Kasumi-1 (cell line): ENCODE results near the gene GNAQ.
A peak's percentile ranks its signal among the peaks of the same experiment; 100 is the strongest.

Experiments used
- DNase-seq, 2 experiments: peaks; one replicate each; lab custom pipeline; 2025; lab: John Stamatoyannopoulos, UW

The GNAQ gene

DNA sequence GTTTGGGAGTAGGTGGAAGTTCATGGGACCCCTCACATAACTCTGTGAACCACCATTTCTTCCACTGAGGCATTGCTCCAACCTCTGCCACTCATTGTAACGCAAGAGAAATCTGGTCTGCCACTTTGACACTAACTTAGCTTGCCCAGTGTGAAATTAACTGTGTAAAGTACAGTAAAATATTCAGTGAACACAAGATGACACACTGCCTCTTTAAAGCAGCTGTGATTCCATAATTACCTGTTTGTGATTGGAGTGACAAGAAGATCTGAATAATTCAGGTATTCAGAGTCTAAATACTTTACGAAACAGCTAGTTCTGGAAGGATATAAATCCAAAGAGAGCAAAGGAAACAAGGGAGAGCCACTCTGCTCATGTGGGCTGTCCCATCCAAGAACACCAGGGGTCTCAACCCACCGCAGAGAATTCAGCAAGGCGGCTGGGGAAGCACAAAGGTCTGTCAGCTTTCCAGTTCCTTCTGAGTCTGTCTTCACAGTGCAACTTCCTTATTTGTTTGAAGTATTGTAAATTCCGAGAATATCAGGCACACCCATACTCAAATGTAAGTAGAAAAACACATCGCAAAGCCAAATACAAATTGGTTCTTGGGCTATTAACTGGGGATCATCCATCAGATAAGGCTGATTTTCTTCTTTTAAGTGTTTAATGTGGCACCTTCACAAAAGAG, 86.9 kb downstream of the GNAQ start:
- peak; percentile 79 to 85 for DNase-seq

DNA sequence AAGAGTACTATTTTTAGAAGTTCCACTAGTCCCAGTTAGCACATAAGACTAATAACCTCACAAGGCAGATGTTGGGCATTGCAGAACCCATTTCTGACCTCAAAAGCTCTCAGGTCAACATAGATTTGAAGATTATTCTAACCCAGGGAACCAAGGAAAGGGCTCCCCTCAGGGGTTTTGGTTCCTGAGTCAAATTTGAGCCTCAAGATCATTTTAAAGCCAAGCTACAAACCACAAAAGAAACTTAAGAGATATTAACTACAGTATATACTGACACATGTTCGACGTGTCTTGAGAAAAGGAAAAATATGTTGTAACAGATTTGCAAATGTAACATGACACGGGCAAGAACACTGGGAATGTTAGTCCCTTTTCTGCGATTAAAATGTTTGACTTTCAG, 88.6 kb downstream of the GNAQ start:
- DNase-seq: no peak

DNA sequence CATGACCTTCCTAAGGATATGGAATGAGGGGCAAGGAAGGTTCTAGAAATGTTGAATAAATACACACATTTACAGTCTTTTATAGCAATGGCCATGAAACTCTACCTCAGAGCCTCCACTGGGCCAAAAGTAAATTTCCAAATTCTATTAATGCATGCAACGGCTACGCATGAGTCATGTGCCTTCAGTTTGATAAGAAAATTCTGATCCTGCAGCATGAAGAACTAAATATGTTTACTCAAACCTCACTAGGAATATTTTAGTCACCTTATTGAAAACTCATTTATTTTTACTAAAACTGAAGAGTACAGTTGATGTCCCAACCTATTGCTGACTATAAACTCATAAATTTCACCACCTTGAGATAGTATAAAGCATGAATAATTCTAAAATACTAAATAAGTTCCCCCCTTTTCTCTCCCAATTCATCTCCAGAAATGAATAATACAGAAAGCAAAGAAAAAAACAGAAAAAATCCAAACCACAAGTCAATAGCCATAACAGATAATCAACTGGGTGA, 92.4 kb downstream of the GNAQ start:
- DNase-seq: no peak

DNA sequence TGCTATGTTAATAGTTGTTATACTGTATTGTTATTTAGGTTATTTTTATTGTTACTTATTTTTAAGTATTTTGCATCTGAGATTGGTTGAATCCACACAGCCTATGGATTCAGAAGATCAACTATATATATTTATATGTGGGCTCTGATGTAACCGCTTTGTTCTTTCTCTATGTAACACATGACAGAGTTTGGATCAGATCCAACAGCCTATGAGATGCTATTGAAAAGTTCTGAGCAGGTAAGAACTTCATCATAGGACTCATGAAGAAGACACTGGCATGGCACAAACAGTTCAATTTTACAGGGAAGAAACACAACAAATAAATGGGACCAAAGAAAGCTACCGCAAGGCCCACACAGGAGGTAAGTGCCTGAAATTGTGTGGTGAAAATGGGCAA, 93.4 kb downstream of the GNAQ start:
- no peak for DNase-seq

DNA sequence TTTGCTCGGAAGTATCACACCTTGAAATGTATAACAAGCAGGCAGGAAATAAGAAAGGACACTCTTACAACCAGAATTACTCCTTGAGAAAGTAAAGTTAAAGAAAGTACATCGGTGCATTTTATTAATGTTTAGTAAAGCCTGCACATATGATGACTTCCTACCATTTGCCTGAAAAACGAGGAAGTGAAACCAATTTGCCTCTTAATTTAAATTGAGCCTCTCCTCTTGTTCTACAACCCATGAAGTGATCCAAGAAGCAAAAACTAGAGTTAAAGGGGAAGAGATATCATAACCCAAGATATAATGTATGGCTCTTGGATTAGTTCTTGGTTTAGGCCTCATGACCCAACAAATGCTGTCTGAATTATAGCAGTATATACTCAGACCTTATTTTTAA, 95.6 kb downstream of the GNAQ start:
- peak; percentile 19 to 56 for DNase-seq

DNA sequence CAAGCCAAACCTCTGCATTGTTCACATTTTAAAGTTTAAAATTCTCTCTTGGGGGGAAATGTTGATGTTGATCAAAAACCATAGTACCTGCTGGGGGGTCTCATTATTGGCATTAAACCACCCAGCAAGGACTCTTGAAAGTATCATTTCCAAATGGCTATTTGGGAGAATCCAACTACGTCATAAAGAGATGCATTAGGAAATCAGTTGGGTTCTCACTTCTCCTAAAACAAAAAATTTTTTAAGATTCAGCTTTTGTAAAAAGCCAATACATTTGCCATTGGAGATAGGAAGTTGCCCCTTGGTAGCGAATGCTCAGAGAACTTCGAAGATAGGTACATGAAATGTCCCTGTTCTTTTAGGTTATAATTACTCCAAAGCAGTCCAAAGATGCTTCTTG, 96.4 kb downstream of the GNAQ start:
- no peak for DNase-seq

DNA sequence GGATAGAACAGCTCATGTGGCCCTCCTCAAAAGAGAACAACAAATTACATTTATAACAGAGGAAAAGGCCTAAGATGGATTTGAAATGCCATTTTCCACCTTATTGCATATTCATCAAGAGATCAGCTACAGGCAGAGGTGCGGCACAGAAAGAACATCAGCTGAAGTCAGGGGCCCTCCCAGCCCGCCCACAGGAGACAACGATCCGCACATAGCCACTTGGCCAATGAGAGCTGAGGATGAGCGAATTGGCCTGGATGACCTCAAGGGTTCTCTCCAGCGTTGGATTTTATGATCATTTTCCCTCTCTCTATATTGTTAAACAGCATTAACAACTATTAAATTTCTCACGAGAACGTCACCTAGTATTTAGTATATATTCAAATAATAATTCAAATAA, 97.6 kb downstream of the GNAQ start:
- no peak for DNase-seq

DNA sequence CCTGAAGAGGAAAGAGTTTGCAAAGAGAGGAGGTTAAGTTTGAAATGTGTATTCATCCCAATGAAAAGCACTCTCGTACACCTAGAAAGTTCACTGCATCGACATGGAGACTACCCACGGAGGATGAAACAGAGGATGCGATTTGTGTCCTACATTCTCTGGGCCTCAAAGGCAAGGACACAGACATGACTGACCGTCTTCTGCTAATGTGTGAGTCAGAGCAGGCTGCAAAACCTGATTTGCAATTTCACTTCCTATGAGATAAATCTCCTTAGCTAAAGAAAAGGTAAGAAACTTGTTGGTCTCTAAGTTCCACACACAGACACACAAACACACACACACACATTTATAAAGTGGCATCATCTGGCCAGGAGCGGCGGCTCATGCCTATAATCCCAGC, 98.6 kb downstream of the GNAQ start:
- no peak for DNase-seq

DNA sequence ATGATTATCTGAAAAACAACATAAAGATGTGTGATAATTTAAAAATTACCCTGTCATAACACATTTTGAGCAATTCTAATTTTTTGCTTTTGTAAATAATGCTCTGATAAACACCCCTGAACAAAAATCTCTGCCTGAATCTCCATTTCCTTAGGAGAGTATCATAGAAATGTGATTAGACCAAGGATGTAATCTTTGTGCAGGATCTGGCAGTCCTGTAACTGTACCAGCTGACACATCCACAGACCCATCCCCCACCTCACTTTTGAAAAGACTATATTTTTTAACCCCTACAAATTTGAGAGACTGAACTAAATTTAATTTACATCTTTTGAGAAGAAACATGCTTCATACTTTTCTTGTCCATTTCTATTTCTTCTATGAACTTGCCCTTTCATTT, 101.7 kb downstream of the GNAQ start:
- DNase-seq: no peak

DNA sequence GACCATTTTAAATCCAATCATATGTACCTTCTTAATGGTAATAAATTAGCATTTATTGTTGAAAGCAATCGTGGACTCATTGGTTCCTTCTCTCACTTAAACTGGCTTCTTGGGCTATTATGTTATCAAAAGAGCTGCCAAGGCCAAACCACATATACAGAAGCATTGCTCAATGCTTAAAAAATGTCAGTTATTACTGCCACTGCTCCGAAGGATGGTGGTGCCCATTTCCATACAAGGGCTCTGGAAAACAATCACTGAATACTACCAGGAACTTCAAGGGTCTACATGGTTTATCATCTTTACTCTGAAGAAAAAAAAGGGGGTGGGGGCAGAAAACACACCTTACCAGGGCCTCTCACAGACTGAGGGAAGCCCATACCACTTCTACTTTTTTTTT, 104.3 kb downstream of the GNAQ start:
- peak; percentile 13 to 26 for DNase-seq

DNA sequence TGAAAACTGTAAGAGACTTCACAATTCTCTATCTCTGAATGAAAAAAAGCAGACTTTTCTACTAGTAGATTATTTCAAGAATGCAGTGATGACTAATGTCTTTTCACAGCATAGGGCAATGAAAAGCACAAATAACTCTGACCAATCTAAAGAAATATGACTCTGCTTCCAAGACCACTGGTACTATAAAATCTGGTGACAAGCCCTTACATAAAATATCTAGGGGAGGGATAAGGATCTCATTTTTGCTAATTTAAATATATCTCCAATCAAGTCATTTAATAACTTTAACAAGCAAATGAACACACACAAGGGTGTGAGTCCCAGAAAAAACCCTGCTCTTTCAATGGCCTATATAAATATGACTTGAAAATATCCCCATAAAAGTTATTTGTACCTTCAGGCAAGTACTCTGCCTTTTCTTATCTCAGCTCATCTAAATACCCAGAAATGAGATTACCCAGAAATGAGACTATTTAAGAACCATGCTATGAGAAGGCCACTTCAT, 105.2 kb downstream of the GNAQ start:
- no peak for DNase-seq

DNA sequence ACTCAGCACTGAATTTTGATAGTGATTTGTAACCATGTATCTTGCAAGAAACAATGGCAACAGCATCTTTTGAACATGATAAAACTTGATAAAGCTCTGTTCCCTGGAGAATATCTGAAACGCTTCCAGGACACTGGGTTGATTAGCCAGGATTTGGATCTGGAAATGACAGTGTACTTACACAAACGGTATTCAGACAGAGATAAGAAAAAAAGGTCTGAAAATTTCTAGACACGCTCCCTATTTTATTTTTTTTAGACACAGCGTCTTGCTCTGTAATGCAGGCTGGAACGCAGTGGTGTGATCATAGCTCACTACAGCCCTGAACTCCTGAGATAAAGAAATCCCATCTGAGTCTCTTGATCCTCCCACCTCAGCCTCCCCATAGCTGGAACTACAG, 109.0 kb downstream of the GNAQ start:
- no peak for DNase-seq

DNA sequence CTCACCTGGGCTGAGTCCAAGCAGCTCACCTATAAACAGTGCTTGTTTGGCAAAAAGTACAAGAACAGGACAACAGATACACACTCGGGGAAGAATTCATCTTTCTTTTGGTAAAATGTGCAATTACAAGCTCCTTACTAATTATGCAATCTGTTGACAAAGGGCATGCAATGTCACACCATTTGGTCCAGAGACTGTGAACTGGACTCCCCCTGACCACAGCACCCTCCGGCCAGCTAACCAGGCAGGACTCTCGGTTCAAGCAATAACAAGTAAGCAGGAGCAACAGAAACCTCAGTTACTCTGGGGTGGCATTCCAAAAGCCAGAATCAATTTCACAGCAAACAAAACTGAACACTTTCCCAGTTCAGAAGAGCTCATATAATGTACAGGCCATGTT, 113.8 kb downstream of the GNAQ start:
- DNase-seq: no peak

DNA sequence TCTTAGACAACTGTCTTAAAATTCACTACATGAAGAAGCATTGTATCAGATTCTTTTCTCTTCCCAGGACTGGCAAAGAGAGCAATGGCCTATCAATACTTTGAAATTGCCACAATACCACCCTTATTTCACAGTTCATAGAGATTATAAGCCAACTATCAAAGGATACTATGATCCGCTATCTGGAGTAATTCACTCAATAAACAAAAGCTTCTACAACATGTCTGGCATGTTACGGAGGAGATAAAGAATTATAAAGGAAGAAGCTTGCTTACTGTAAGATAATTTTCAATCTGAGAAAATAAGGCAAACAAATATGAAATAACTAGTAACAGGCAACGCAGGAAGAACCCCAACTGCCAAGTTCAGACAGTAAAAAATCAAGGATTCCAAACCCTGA, 114.8 kb downstream of the GNAQ start:
- DNase-seq: no peak

DNA sequence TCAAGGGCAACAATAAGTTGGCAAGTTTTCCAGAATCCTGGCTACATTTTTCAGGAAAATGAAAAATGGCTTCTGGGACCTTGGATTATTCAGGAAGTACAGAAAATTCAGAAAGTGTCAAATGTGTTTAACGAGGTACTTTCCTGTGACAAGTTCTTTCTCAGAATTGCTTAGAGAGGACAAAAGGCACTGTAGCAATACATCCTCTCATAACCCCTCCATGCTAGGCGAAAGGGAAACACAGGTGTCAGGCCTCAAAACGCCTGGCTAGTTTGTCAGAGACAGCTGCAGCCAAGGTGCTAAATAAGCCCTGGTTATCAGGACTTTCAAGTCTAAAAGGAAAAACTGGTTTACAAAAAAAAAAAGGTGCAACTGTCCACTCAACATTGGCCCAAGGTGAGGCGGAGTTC, 115.2 kb downstream of the GNAQ start:
- DNase-seq: no peak

DNA sequence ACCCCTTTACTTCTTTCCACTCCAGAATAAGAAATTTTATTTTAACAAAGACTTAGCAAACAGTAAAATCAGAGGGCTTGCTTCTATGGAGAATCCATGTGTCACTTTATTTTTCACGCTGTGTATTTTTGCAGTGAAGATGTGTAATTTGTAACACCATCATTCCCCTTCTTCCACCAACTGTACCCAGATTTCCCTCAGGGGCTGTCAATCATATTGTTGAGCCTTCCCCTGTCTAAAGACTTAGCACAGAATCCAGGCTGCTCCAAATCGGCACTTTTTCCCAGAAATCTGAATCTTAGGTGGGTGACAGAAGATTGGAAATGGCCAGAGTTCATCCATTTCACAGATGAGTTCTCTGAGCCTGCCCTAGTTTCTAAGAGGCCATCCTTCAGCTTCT, 115.9 kb downstream of the GNAQ start:
- DNase-seq: no peak

DNA sequence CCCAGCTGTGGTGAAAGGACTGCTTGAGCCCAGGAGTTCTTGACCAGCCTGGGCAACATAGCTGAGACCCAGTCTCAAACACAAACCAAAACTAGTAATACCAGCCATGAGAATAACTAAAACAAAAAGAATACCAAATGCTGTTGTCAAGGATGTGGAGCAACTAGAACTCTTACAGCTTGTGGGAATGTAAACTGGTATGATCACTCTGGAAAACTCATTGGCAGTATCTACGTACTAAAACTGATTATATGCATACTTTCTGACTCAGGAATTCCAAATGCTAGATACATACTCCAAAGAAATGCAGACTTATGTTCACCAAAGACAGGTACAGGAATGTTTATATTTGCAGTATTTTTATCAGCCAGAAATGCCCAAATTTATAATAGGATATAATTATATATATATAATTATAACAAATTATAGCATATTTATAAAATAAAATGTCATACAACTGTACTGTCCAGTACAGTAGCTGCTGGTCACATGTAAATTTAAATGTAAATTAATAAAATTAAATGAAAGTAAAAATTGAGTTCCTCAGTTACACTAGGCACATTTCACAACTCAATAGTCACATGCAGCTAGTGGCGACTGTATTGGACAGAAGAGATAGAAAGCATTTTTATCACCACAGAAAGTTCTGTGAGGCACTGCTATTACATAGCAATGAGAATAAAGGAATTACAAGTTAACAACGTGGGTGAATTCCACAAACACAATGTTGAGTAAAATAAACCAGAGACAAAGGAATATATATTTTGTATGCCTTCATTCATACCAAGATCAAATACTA, 118.5 kb downstream of the GNAQ start:
- DNase-seq: no peak

DNA sequence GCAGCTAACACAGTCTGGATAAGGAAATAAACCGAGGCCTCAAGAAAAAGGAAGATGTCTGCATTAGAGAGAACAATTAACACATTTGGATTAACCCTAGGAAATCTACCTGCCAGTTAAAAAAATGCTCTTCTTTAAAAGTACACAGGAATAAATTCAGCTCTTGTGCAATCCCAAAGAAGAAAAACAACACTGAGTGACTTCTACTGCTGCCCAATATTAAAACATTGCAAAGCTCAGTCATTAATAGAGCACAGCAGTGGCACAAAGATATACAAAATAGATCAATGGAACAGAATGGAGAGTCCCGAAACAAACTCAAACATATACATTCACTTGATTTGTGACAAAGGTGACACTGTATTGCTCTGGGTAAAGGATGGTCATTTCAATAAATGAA, 119.7 kb downstream of the GNAQ start:
- DNase-seq: no peak

DNA sequence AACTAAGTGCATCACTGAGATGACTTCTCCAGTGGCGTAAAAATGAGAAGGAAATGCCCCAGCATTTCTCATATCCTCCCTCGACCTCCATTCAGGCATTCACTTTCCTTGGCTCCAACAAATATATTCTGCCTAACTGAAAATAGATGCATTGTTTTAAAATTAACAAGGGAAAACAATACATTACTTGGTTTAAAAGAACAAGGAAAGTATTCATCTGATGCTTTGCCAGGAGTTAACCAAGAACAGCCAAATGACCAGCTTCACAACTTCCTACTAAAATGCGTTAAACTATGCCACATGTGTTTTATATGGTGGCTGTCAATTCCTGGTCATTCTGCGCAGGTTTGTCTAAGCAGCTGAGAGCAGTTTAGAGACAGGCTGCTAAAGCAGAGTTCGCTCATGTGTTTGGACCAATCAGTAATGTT, 121.4 kb downstream of the GNAQ start:
- peak; percentile 80 to 83 for DNase-seq

DNA sequence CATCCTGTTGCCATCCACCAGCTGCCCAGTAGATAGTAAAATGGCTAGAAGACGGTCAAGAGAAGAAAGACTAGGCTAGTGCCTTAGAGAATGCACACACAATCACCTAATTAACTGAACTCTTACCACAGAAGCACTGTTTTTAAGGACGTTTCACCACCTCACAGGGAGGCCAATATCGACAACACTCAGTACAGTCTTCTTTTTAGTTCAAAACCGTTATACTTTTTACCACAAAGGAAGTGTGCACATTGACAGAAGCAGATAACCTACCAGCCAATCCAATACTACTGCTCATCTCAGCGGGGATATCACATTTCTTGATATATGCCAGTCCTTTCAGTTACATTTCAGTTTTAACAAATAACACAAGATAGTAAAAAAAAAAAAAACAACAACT, 122.3 kb downstream of the GNAQ start:
- DNase-seq: peak; percentile 99 to 100

DNA sequence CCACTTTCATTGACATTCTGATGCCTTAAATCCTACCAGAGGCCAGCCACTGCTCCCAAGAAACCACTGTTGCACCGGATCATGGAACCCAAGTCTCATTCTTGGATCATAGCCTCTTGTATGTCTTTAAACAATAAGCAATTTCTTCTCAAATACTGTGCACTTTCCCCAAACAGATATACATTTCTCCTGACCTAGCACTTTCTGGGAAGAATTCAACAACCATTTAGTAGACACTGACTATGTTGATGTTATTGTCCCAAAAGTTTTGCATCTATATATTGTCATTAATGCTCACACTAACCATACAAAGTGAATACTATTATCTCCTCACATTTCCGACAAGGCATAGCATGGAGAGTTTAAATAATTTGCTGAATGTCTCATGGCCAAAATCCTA, 123.3 kb downstream of the GNAQ start:
- DNase-seq: no peak

DNA sequence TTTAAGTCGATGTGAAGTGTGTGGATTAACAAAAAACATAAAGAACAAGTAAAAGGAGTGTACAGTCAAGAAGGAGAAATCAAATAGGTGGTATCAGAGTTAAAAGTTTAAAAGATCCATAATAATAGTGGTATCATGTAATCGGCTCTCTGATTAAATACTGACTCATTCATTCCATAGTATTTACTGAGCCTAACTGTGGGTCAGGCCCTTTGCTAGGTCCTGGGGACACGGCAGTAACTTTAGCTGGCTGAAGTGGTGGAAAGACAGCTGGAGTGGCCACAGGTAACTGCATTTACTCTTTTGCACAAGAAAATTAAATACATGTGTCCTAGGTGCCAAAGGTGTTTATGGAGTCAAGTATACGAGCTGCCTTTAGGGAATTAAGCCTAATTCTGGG, 124.0 kb downstream of the GNAQ start:
- no peak for DNase-seq

DNA sequence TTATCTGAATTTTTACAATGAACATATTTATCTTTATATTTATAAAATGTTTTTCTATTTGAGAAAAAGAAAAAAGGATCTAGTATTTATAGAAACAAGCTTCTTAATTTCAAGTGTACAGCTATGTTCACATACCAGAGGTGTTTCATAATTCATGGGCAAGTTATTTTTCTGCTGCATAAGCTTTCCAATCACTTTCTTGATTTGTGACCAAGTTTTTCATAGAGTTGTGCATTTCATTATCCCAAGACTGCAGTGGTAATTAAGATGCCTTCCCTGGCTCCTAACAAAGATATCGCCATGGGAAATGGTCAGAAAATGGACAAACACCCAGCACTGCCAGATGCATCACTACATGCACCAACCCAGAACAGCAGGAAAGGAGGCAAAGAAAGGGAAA, 124.6 kb downstream of the GNAQ start:
- DNase-seq: no peak
